Measurements from ENCODE around the gene ASIC2. TPM values are rescaled to one million over a fixed set of nuclear protein-coding genes. Genes with fewer than 3 reads are reported as not detected.

ASIC2 gene
- total and polyA plus RNA-seq, 12 donors = 0.29 to 1.5 (median 0.69) TPM

DNA sequence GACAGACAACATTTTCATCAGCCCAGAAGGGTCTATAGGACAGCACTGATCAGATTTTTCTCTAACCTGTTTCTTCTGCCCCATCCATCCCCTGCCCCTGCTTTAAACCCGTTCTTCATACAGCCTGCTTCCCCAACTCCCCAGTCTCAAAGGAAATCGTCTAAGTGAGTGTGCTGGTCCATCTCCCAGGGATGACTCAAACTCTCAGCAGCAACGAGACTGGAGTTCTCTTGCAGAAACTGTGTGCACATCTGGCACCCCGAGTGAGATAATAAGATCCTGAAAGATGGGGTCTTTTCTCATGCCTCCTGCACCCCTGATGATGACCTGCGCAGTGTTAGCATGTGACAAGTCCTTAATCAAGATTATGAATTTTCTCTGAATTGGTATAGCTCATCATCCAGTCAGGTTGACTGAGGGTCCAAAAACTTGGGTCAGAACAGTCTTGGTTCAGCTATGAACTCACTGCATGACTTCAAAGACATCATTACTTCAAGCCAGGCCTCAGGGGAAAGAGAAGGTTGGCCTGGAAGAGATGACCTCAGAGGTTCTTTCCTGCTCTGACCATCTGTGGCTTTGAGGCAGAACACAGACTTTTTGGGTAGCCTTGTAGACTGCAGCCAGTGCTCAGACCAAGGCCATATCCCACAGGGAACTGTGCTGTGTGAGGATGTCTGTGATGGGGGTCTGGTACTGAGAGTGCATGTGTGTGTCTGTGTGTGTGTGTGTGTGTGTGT lies 183.6 kb downstream of the ASIC2 start:
- no peaks in the 10 kb centered on the region for H3K4me1 ChIP-seq (replicated peaks in 1 of 2)
- intact Hi-C loops (cut with DNase I) = no loop called here
- no peak overlapping the region for H3K4me3 ChIP-seq
- H3K27me3 ChIP-seq = no peaks in the 10 kb centered on the region
- TF ChIP-seq, protein P1, sequence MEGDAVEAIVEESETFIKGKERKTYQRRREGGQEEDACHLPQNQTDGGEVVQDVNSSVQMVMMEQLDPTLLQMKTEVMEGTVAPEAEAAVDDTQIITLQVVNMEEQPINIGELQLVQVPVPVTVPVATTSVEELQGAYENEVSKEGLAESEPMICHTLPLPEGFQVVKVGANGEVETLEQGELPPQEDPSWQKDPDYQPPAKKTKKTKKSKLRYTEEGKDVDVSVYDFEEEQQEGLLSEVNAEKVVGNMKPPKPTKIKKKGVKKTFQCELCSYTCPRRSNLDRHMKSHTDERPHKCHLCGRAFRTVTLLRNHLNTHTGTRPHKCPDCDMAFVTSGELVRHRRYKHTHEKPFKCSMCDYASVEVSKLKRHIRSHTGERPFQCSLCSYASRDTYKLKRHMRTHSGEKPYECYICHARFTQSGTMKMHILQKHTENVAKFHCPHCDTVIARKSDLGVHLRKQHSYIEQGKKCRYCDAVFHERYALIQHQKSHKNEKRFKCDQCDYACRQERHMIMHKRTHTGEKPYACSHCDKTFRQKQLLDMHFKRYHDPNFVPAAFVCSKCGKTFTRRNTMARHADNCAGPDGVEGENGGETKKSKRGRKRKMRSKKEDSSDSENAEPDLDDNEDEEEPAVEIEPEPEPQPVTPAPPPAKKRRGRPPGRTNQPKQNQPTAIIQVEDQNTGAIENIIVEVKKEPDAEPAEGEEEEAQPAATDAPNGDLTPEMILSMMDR (IDR thresholded peaks at IDR 0.05) = no peak
- no peak for TF ChIP-seq POLR2A (IDR thresholded peaks at IDR 0.05)
- no peaks in the 10 kb centered on the region for H3K9me3 ChIP-seq (replicated peaks in 1 of 3)
- 67 to 84% (median 75%) methylated on average over 5 of the region's 5 CpGs for WGBS, 4 donors
- H3K27ac ChIP-seq = no peak overlapping the region
- no peaks in the 10 kb centered on the region for H3K36me3 ChIP-seq (replicated peaks in 1 of 2)
- no peak for DNase-seq

DNA sequence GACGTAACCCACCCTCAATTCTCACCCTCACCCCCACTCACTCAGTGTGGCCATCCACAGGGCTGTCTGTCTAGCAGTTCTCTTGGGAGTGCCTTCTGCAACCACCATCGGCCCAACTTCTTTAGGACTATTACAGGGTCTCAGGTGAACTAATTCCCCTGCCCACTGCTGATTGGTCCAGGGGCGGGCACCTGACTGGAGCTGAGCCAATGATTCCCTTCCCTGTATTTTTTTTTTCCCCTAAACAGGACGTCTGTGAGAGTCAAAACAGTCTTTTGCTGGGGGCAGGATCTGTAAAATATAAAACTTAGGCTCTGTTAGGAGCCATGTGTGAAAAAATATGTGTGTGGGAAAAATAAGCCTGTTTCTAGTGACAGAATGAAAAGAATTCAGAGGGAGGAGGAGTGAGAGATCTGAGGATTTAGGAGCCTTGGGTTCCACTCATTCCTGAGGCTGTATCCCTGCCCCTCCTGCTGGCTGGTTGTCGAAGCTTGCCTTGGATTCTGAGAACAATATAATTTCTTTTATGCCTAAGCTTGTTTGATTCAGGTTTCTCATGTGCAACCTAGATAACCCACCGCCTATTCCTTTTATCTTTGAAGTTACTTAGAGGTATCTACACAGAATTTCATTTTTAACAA lies 186.4 kb downstream of the ASIC2 start:
- DNase-seq = no peak
- WGBS, 4 donors = 48 to 64% (median 59%) methylated on average over 6 of the region's 6 CpGs
- no peaks in the 10 kb centered on the region for H3K36me3 ChIP-seq (replicated peaks in 1 of 2)
- no peaks in the 10 kb centered on the region for H3K27me3 ChIP-seq
- H3K9me3 ChIP-seq (replicated peaks in 1 of 3) = no peaks in the 10 kb centered on the region
- intact Hi-C loops (cut with DNase I) = no loop called here
- H3K4me1 ChIP-seq (replicated peaks in 1 of 2) = no peaks in the 10 kb centered on the region
- no peak overlapping the region for H3K27ac ChIP-seq
- TF ChIP-seq, protein P1 (IDR thresholded peaks at IDR 0.05) = no peak
- no peak for TF ChIP-seq POLR2A (IDR thresholded peaks at IDR 0.05)
- no peak overlapping the region for H3K4me3 ChIP-seq

DNA sequence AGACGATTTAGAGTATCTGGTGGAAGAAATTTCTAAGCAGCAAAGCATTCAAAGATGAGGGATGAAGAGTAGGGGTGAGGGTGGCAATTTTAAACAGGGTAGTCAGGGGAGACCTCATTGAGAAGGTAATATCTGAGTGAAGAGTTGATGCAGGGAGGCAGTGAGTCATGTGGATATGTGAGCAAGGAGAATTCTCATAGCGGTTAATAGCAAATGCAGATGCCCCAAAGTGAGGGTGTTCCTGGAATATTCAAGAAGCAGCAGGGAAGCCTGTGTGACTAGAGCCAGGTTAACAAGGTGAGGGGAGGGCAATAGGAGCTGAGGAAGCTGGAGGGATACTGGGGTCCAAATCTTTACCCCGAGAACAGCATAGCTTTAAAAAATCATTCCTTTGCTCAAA lies 187.2 kb downstream of the ASIC2 start:
- TF ChIP-seq, protein P1 (IDR thresholded peaks at IDR 0.05) = no peak
- no peak for TF ChIP-seq POLR2A (IDR thresholded peaks at IDR 0.05)
- no peak for DNase-seq
- H3K27me3 ChIP-seq = no peaks in the 10 kb centered on the region
- no peaks in the 10 kb centered on the region for H3K9me3 ChIP-seq (replicated peaks in 1 of 3)
- H3K27ac ChIP-seq = no peak overlapping the region
- no peak overlapping the region for H3K4me3 ChIP-seq
- intact Hi-C loops (cut with DNase I) = no loop called here
- 49 to 77% (median 59%) methylated on average over 3 of the region's 3 CpGs for WGBS, 4 donors
- H3K4me1 ChIP-seq (replicated peaks in 1 of 2) = no peaks in the 10 kb centered on the region
- no peaks in the 10 kb centered on the region for H3K36me3 ChIP-seq (replicated peaks in 1 of 2)

DNA sequence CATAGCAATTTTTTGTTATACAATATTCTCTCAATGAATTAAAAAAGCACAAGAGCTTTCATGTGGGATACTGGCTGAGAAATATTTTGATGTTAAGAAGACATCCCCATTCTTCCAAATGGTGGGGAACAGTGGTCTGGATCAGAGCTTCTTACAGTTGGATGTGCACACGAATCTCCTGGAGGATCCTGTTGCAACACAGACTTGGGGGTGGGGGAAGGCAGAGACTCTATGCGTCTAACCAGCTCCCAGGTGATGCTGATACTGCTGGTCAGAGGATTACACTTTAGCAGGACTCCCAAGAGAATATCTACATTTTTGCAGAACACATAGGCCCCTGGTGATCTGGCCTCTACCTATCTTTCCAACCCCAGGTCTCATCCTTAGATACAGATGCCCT lies 193.2 kb downstream of the ASIC2 start:
- Histone ChIP-seq H3K27ac (no peak overlapping the region), H3K4me3 (no peak overlapping the region), H3K36me3 (replicated peaks in 1 of 2) (no peaks in the 10 kb centered on the region), H3K4me1 (replicated peaks in 1 of 2) (no peaks in the 10 kb centered on the region), H3K27me3 (no peaks in the 10 kb centered on the region), H3K9me3 (replicated peaks in 1 of 3) (no peaks in the 10 kb centered on the region)
- 65 to 81% (median 80%) methylated on average over 2 of the region's 2 CpGs for WGBS, 4 donors
- intact Hi-C loops (cut with DNase I) = no loop called here
- TF ChIP-seq POLR2A (IDR thresholded peaks at IDR 0.05) = no peak
- TF ChIP-seq, protein P1 (IDR thresholded peaks at IDR 0.05) = no peak
- no peak for DNase-seq
